MG63 (cell line): ENCODE measurements around the gene OGFOD3. TPM values are rescaled to one million over a fixed set of nuclear protein-coding genes. Genes with fewer than 3 reads are reported as not detected.
"Not testable (repeated sequence)": the region's sequence is repeated elsewhere in the genome, so short reads cannot be mapped to it uniquely, and the experiment has no call there.

Experiments used
- DNase-seq: peaks from one replicate; pipeline ENCODE4 v3.0.0-alpha.2; 2020
- H3K27me3 ChIP-seq: fragments of 250-450 bp; sonication (Bioruptor Pico); 2 replicates; pipeline ENCODE4 v1.5.1; 2020; ENCODE audit warnings: mild to moderate bottlenecking, moderate library complexity
- H3K36me3 ChIP-seq: fragments of 250-450 bp; sonication (Bioruptor Pico); 2 replicates; pipeline ENCODE4 v1.5.1; 2020; ENCODE audit warnings: mild to moderate bottlenecking, moderate library complexity
- H3K4me3 ChIP-seq: fragments of 250-450 bp; sonication (Bioruptor Pico); 2 replicates; pipeline ENCODE4 v1.5.1; 2020; ENCODE audit warnings: mild to moderate bottlenecking, moderate library complexity
- H3K9me3 ChIP-seq: fragments of 250-450 bp; sonication (Bioruptor Pico); 2 replicates; pipeline ENCODE4 v1.5.1; 2020; ENCODE audit warnings: mild to moderate bottlenecking, moderate library complexity
- total RNA-seq: library from RNA; depleted of rRNA; stranded (reverse); fragments of >200 nt; shearing (Covaris generic); gene quantifications from 2 replicates; pipeline ENCODE4 v1.2.3, GENCODE V29; 2014; ENCODE audit warnings: low replicate concordance; rRNA removed

OGFOD3 gene, protein sequence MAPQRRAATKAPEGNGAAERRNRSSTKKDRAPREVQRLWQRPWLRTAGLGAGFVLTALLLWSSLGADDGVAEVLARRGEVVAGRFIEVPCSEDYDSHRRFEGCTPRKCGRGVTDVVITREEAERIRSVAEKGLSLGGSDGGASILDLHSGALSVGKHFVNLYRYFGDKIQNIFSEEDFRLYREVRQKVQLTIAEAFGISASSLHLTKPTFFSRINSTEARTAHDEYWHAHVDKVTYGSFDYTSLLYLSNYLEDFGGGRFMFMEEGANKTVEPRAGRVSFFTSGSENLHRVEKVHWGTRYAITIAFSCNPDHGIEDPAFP
- total RNA-seq: 21.2 and 33.7 TPM in 2 replicates

GRCh38 chr17:82418001-82418986 is at the start of gene OGFOD3, which contains the start of gene HEXD:
OGFOD3 (minus strand) TSS chr17:82418586; CDS start chr17:82418485, 101 bp downstream.
HEXD (plus strand) TSS chr17:82418347; CDS start chr17:82419800, 1,453 bp downstream.
- no peaks in the 10 kb centered on the region for H3K27me3 ChIP-seq
- peak within 1 kb of the TSS; percentile 60 for H3K4me3 ChIP-seq
- no peaks in the 10 kb centered on the region for H3K9me3 ChIP-seq
- DNase-seq: peak; percentile 82
- no peaks in the 10 kb centered on the region for H3K36me3 ChIP-seq

- no peaks in the 10 kb centered on the region for H3K27me3 ChIP-seq
- no peak for DNase-seq
- H3K4me3 ChIP-seq: no peak overlapping the region
- no peaks in the 10 kb centered on the region for H3K9me3 ChIP-seq
- H3K36me3 ChIP-seq: peaks cover 51% of the 10 kb centered on the region
Measured at GRCh38 chr17:82465023-82465603, 46.7 kb upstream of the OGFOD3 start.

DNA sequence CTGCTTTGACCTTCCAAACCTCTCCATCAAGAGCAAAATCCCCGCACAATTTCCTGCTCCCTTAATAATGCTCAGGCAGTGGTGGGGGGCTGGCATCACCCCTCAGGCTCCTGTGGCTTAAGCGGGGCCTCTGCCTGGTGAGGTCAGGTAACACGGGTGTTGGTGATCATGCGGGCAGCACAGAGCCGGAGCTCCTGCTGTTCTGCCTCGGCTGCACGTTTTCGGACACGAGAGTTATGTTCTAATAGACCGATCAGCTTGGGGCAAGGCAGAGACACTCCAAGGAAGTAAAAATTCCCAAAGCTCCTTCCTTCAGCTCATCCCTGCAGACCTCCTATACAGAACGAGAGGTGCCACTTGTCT is 46.2 kb upstream of the OGFOD3 start:
- no peak for DNase-seq
- no peaks in the 10 kb centered on the region for H3K9me3 ChIP-seq
- H3K4me3 ChIP-seq: no peak overlapping the region
- peaks cover 48% of the 10 kb centered on the region for H3K36me3 ChIP-seq
- no peaks in the 10 kb centered on the region for H3K27me3 ChIP-seq

DNA sequence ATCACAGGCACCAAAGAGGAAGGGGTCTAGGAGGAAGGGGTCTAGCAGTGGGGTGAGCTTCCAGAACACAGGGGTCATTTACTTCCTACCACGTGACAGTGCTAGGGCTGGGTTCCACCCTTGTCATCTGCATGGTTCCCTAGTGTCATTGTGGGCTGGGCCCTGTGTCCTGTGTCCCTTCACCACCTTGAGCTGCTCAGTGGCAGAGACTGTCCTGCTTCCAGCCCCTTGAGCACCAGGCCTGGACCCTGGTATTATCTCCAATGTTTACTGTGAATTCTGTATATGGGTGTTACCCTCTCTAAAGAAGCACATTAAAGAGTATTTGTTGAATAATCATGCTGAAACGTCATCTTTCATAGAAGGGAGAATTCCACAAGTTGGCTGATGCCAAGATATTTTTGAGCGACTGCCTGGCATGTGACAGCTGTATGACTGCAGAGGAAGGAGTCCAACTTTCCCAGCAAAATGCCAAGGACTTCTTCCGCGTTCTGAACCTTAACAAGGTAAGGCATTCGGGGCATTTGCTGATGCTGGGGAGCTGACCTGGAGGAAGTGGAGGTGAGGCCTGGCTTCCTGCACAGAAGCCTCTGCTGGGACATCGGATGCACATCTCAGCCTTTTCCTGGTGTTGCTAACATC is 45.7 kb upstream of the OGFOD3 start:
- no peak for DNase-seq
- no peak overlapping the region for H3K4me3 ChIP-seq
- no peaks in the 10 kb centered on the region for H3K9me3 ChIP-seq
- no peaks in the 10 kb centered on the region for H3K27me3 ChIP-seq
- H3K36me3 ChIP-seq: peaks cover 43% of the 10 kb centered on the region

DNA sequence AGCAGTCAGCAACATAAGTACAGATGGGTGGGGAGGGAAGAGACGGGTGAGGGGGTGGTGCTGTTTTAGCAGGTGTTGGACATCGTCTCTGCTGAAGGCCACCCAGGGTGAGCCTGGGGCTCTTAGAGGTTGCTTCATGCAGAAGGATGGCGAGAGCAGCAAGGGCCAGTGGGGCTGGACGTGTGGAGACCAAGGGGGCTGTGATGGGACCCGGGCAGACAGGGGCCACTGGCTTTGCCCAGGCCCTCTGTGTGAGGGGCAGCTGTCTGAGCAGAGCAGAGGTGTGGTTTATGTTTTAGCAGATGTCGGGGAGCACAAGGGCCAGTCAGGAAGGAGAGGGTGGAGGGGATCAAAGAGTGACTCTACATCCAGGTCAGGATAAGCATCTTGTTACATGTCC is 45.0 kb upstream of the OGFOD3 start:
- Histone ChIP-seq H3K4me3 (no peak overlapping the region), H3K27me3 (no peaks in the 10 kb centered on the region), H3K36me3 (peaks cover 37% of the 10 kb centered on the region), H3K9me3 (no peaks in the 10 kb centered on the region)
- no peak for DNase-seq

- H3K4me3 ChIP-seq: no peak overlapping the region
- H3K9me3 ChIP-seq: no peaks in the 10 kb centered on the region
- H3K36me3 ChIP-seq: peaks cover 36% of the 10 kb centered on the region
- no peaks in the 10 kb centered on the region for H3K27me3 ChIP-seq
- no peak for DNase-seq
Measured at GRCh38 chr17:82461827-82462524, 43.6 kb upstream of the OGFOD3 start.

DNA sequence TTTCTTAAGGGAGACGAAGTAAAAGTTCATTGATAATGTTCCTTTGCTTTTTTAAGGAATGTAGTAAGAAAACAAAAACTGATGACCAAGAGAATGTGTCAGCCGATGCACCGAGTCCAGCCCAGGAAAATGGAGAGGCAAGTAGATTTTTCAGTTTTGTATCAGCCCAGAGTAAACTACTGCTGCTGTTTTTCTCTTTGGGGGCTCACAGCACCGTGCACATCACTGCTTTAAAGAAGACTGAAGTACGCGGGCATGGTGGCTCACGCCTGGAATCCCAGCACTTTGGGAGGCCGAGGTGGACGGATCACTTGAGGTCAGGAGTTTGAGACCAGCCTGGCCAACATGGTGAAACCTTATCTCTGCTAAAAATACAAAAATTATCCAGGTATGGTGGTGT is 41.5 kb upstream of the OGFOD3 start:
- not testable (repeated sequence) for H3K4me3 ChIP-seq, H3K27me3 ChIP-seq
- H3K36me3 ChIP-seq: peaks cover 31% of the 10 kb centered on the region

DNA sequence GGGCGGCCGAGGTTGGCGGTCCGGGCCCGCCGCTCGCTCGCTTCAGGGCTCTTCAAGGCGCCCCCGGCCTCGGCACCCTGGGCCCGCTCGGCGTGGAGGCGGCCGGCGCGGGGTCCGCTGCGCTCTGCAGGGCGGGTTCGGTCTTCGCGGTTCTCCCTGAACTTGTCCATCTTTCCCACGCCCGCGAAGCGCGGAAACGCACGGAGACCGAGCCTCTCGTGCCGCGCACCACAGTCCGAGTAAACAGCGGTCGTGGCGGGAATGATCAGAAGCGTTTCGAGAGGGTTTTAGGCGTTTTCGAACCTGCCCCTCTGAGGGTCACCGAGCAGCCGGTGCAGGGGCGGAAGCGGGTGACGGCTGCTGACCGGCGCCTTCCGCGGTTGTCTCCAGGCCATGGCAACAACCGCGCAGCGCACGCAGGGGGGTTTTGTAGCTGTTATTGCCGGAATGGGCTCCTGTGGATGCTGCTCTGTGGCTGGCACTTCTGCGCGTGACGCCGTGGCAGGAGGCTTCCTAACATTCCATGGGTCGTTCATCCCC is 40.6 kb upstream of the OGFOD3 start:
- Histone ChIP-seq H3K4me3 (peak overlapping the region; percentile 74), H3K9me3 (no peaks in the 10 kb centered on the region), H3K36me3 (peaks cover 21% of the 10 kb centered on the region), H3K27me3 (no peaks in the 10 kb centered on the region)
- DNase-seq: peak; percentile 40

More for the DNA sequence above, 41.5 kb upstream of the OGFOD3 start:
- not testable (repeated sequence) for DNase-seq, H3K9me3 ChIP-seq

DNA sequence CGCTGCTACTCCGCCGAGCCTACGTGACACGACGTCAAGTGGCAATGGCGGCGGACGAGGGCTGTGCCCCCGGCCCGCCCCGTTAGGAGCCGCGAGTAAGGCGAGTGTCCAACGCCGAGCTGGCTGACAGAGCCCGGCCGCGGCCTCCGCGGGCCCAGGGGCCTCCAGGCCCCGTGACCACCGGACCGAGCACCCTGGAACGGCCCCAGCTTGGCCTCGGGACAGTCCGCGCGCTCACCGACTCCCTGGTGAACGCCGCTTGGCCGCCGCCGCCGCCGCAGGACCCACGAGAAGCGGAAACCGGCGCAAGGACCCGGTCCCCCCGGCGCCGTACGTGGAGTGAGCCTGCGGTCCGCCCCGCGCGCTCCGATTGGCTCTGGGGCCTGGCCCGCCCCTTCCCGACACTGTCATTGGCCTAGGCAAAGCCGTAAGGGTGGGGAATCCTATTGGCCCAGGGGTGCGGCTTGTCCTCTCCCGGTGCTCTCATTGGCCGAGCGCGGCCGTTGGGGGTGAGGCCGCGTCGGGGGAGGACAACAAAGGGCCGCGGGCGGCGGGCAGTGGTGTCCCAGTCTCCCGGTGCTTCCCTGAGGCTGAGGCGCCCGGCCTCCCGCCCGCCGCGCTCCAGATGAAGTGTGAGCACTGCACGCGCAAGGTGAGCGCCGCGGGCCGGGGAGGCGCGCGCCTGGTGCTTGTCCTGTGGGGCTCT is 39.9 kb upstream of the OGFOD3 start, which contains the start of gene NARF:
NARF (plus strand) TSS at position 563 of the 706 bp plus-strand sequence; CDS start at position 626, 63 bp downstream.
- H3K27me3 ChIP-seq: no peaks in the 10 kb centered on the region
- peak within 1 kb of the TSS; percentile 74 for H3K4me3 ChIP-seq
- H3K36me3 ChIP-seq: peaks cover 20% of the 10 kb centered on the region
- peak; percentile 100 for DNase-seq
- H3K9me3 ChIP-seq: no peaks in the 10 kb centered on the region

DNA sequence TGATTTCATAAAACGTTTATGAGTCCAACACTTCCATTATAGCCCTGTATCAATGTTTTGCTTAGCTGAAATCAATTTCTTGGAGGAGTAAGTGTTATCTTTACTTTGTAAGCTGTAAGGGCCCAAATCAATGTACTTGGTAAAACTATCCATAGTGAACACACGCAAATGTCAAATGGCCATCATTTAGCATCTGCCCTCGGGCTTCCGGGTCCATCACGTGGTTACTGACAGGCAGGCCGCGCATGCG is 39.5 kb upstream of the OGFOD3 start:
- no peak for DNase-seq
- Histone ChIP-seq H3K4me3 (peak overlapping the region; percentile 74), H3K36me3 (peaks cover 20% of the 10 kb centered on the region), H3K27me3 (no peaks in the 10 kb centered on the region), H3K9me3 (no peaks in the 10 kb centered on the region)

DNA sequence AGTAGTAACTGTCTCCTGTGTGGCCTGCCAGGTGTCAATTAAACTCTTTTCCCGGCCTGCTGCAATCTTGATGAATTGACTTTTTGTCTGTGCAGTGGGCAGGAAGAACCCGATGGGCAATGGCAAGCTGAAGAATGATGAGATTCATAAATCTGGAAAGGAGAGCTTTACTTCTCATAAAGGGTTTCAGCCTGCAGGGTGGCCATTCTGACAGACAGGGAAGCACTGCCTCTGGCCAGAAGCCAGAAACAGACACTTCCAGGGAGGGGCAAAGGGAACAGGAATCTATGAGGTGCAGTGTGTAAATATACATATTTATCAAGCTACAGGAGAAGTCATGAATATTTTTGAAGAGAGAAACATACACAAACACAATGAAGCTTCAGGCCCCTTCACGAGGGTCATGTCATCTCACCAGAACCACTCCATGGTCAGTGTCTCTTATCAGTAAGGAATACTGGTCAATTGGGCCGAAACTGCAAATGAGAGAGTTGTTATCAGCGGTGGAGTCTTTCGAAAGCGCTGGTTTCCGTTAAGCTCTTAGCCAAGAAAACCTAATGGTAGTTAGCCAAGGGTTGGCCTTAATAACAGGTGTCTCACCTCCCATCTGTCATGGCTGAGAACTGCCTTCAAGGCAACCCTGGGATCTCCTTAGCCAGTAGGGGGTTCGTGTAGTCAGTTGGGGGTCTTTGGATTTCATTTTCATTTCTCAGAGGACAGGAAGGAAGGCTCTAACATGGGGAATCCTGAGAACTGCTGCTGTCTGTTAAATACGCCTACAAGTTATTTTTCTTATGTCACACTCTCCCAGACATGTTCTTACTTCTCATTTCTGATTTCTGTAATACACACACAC is 38.9 kb upstream of the OGFOD3 start:
- DNase-seq: no peak
- Histone ChIP-seq H3K36me3 (peaks cover 20% of the 10 kb centered on the region), H3K9me3 (no peaks in the 10 kb centered on the region), H3K4me3 (peak overlapping the region; percentile 74), H3K27me3 (no peaks in the 10 kb centered on the region)

DNA sequence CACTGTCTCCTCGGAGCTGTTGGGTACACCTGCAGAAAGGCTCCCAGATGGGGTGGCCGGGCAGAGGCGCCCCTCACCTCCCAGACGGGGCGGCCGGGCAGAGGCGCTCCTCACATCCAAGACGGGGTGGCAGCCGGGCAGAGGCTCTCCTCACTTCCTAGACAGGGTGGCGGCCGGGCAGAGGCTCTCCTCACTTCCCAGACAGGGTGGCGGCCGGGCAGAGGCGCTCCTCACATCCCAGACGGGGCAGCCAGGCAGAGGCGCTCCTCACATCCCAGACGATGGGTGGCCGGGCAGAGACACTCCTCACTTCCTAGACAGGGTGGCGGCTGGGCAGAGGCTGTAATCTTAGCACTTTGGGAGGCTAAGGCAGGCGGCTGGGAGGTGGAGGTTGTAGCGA is 35.3 kb upstream of the OGFOD3 start:
- H3K27me3 ChIP-seq, H3K36me3 ChIP-seq, H3K4me3 ChIP-seq, H3K9me3 ChIP-seq, DNase-seq: not testable (repeated sequence)

- not testable (repeated sequence) for H3K36me3 ChIP-seq, DNase-seq, H3K4me3 ChIP-seq, H3K27me3 ChIP-seq, H3K9me3 ChIP-seq
Measured at GRCh38 chr17:82453151-82453550, 34.8 kb upstream of the OGFOD3 start.

DNA sequence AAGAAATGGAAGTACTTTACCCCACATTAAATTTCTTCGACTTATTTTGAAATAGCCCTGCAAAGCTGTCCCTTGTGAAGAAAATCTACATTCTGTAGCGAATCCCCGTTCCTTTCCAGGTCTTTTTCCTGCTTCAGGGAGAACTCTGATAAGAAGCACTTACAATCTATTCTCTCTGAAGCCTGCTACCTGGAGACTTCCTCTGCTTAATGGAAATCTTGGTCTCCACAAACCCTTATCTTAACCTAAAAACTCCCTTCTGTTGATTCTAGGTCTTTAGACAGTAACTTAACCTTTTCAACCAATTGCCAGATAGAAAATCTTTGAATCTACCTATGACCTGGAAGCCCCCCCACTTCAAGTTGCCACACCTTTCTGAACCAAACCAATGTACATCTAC is 33.8 kb upstream of the OGFOD3 start:
- no peaks in the 10 kb centered on the region for H3K9me3 ChIP-seq
- no peak overlapping the region for H3K4me3 ChIP-seq
- no peaks in the 10 kb centered on the region for H3K27me3 ChIP-seq
- peaks cover 3% of the 10 kb centered on the region; the same call in 1 of the 2 replicates for H3K36me3 ChIP-seq
- no peak for DNase-seq
